HepG2 (cell line): Measurements from ENCODE around the gene CYBC1. TPM values are rescaled to one million over a fixed set of nuclear protein-coding genes. Genes with fewer than 3 reads are reported as not detected.

ENCODE experiments used
- ATF1 ChIP-seq: IDR thresholded peaks from 2 replicates; pipeline ENCODE4 v1.6.1; 2016; ENCODE audit warnings: mild to moderate bottlenecking, control low read depth
- CHD4 ChIP-seq: fragments of 200-600 bp; sonication (generic); IDR thresholded peaks from 2 replicates; pipeline ENCODE4 v1.7.0; 2017; ENCODE audit warnings: mild to moderate bottlenecking, low read length, borderline replicate concordance
- CREBL2 ChIP-seq: sonication (generic); formaldehyde crosslinking; IDR thresholded peaks from 2 replicates; pipeline ENCODE4 v1.8.1; 2023; ENCODE audit warnings: missing genetic modification reagents, mild to moderate bottlenecking, borderline replicate concordance
- DDIT3 ChIP-seq: sonication (generic); formaldehyde crosslinking; IDR thresholded peaks from 2 replicates; pipeline ENCODE4 v1.4.0; 2020; ENCODE audit warnings: mild to moderate bottlenecking, missing genetic modification reagents
- FOSL2 ChIP-seq: sonication (generic); formaldehyde crosslinking; IDR thresholded peaks from 2 replicates; pipeline ENCODE4 v1.4.0; 2020; ENCODE audit warnings: missing genetic modification reagents
- FUBP1 ChIP-seq: sonication (generic); formaldehyde crosslinking; IDR thresholded peaks from 2 replicates; pipeline ENCODE4 v1.5.1; 2020; ENCODE audit warnings: missing genetic modification reagents, mild to moderate bottlenecking, borderline replicate concordance
- JUNB ChIP-seq: sonication (generic); formaldehyde crosslinking; IDR thresholded peaks from 2 replicates; pipeline ENCODE4 v1.8.0; 2022; ENCODE audit warnings: missing genetic modification reagents, mild to moderate bottlenecking, borderline replicate concordance
- NFATC3 ChIP-seq: sonication (generic); formaldehyde crosslinking; IDR thresholded peaks from 2 replicates; pipeline ENCODE4 v1.5.1; 2020; ENCODE audit warnings: mild to moderate bottlenecking, missing genetic modification reagents
- NFE2L2 ChIP-seq: fragments of 150-350 bp; IDR thresholded peaks from 2 replicates; pipeline ENCODE4 v1.6.1; 2014; ENCODE audit warnings: low read length
- PPARG ChIP-seq: conservative IDR thresholded peaks from 2 replicates; pipeline ENCODE4 v1.6.1; 2016; ENCODE audit warnings: missing biosample characterization, missing genetic modification reagents
- SALL2 ChIP-seq: sonication (generic); formaldehyde crosslinking; IDR thresholded peaks from 2 replicates; pipeline ENCODE4 v1.8.1; 2023; ENCODE audit warnings: mild to moderate bottlenecking, missing genetic modification reagents, inconsistent platforms
- SRF ChIP-seq: IDR thresholded peaks from 2 replicates; pipeline ENCODE4 v1.6.1; 2011; ENCODE audit warnings: mild to moderate bottlenecking, low read depth, low read length, moderate library complexity
- TBL1XR1 ChIP-seq: fragments of 150-350 bp; IDR thresholded peaks from 2 replicates; pipeline ENCODE4 v1.6.1; 2014; ENCODE audit warnings: borderline replicate concordance, low read length; ENCODE audit not compliant: partially characterized antibody
- ZBTB25 ChIP-seq: IDR thresholded peaks from 2 replicates; pipeline ENCODE4 v1.6.1; 2018; ENCODE audit warnings: missing genetic modification reagents
- ZBTB49 ChIP-seq: sonication (generic); formaldehyde crosslinking; IDR thresholded peaks from 2 replicates; pipeline ENCODE4 v1.4.0; 2020; ENCODE audit warnings: missing genetic modification reagents, borderline replicate concordance
- ZFP91 ChIP-seq: sonication (generic); formaldehyde crosslinking; IDR thresholded peaks from 2 replicates; pipeline ENCODE4 v1.9.0; 2022; ENCODE audit warnings: missing genetic modification reagents, mild to moderate bottlenecking, borderline replicate concordance
- ZFX ChIP-seq: sonication (generic); formaldehyde crosslinking; IDR thresholded peaks from 2 replicates; pipeline ENCODE4 v1.4.0; 2020; ENCODE audit warnings: mild to moderate bottlenecking, low read depth, missing genetic modification reagents, moderate library complexity
- ZNF205 ChIP-seq: IDR thresholded peaks from 2 replicates; pipeline ENCODE4 v1.6.1; 2018; ENCODE audit warnings: missing biosample characterization, missing genetic modification reagents
- ZNF224 ChIP-seq: sonication (generic); formaldehyde crosslinking; IDR thresholded peaks from 2 replicates; pipeline ENCODE4 v1.5.0; 2020; ENCODE audit warnings: mild to moderate bottlenecking, missing genetic modification reagents
- ZNF496 ChIP-seq: sonication (generic); formaldehyde crosslinking; IDR thresholded peaks from 2 replicates; pipeline ENCODE4 v1.8.1; 2023; ENCODE audit warnings: mild to moderate bottlenecking, moderate library complexity, missing genetic modification reagents; ENCODE audit not compliant: insufficient replicate concordance
- ZNF644 ChIP-seq: IDR thresholded peaks from 2 replicates; pipeline ENCODE4 v1.6.1; 2016; ENCODE audit warnings: low read depth
- ZNF746 ChIP-seq: sonication (generic); formaldehyde crosslinking; IDR thresholded peaks from 2 replicates; pipeline ENCODE4 v1.8.0; 2022; ENCODE audit warnings: mild to moderate bottlenecking, missing genetic modification reagents
- ZSCAN9 ChIP-seq: IDR thresholded peaks from 2 replicates; pipeline ENCODE4 v1.6.1; 2016; ENCODE audit warnings: borderline replicate concordance
- polyA plus RNA-seq, 8 experiments: library from polyadenylated mRNA; depleted of rRNA in 3 of 8; stranded (reverse) in 7 of 8; unstranded in 1 of 8; fragments of >200 nt; fragmentation: Illumina TruSeq in 4 of 8; extraction: Trizol in 4 of 8; gene quantifications; 2 replicates each; pipeline versions ENCODE4 v1.2.1 to v1.2.3, GENCODE V29; 2011 to 2016; ENCODE audit warnings: low read depth in 4 of 8, missing spikeins in 1 of 8, mixed read lengths in 1 of 8; ENCODE audit not compliant: insufficient read depth in 1 of 8
- total RNA-seq, 5 experiments: library from RNA; depleted of rRNA; stranded (reverse); fragments of >200 nt; fragmentation: Illumina TruSeq; extraction: Trizol; gene quantifications; 2 replicates each; pipeline ENCODE4 v1.2.3, GENCODE V29; 2016; ENCODE audit warnings: low read depth in 1 of 5

CYBC1 gene
- total and polyA plus RNA-seq, 2 of the 13 experiments (the other 11 are each of a cell fraction or from before 2014, with no cell fraction given) = 43.4 to 44.1 TPM

- TF ChIP-seq TBL1XR1 = no peak
- TF ChIP-seq ZBTB49 = peak; percentile 90
- TF ChIP-seq SALL2 (CRISPR knock-in tag) = peak; percentile 85
- TF ChIP-seq CHD4 = no peak
- TF ChIP-seq ATF1 (CRISPR knock-in tag) = no peak
- TF ChIP-seq FUBP1 (CRISPR knock-in tag) = no peak
- TF ChIP-seq ZFX (CRISPR knock-in tag) = peak; percentile 56
- peak; percentile 86 for TF ChIP-seq ZNF205 (CRISPR knock-in tag)
- TF ChIP-seq JUNB (CRISPR knock-in tag) = no peak
- no peak for TF ChIP-seq ZNF644 (CRISPR knock-in tag)
- TF ChIP-seq CREBL2 (CRISPR knock-in tag) = peak; percentile 83; the same call in 1 of the 2 replicates
- no peak for TF ChIP-seq ZNF496 (CRISPR knock-in tag)
- TF ChIP-seq PPARG = peak; percentile 74; the same call in 1 of the 2 replicates
- peak; percentile 47; the same call in 1 of the 2 replicates for TF ChIP-seq FOSL2 (CRISPR knock-in tag)
- peak; percentile 99 for TF ChIP-seq ZSCAN9 (CRISPR knock-in tag)
- no peak for TF ChIP-seq NFE2L2
- TF ChIP-seq SRF = no peak
- peak; percentile 94 for TF ChIP-seq ZBTB25 (CRISPR knock-in tag)
- peak; percentile 75 for TF ChIP-seq ZFP91
- no peak for TF ChIP-seq DDIT3 (CRISPR knock-in tag)
- peak; percentile 55; the same call in 1 of the 2 replicates for TF ChIP-seq ZNF746 (CRISPR knock-in tag)
- peak; percentile 92; the same call in 1 of the 2 replicates for TF ChIP-seq NFATC3 (CRISPR knock-in tag)
- no peak for TF ChIP-seq ZNF224
Measured at GRCh38 chr17:82414548-82415281, 35.8 kb downstream of the CYBC1 start (continued).
